NB4 (cell line): ENCODE data around the gene TMCO4.

Experiments used
- DNase-seq: peaks from one replicate; pipeline ENCODE4 v3.0.0; 2010; ENCODE audit warnings: low read depth
- H3K4me3 ChIP-seq: one replicate; pipeline ENCODE4 v1.5.1; 2011; ENCODE audit warnings: mild to moderate bottlenecking, low read depth, low read length, moderate library complexity
- MYC ChIP-seq: IDR thresholded peaks from 2 replicates; pipeline ENCODE4 v1.6.1; 2011; ENCODE audit warnings: low read depth, low read length
- POLR2A ChIP-seq: IDR thresholded peaks from 2 replicates; pipeline ENCODE4 v1.6.1; 2011; ENCODE audit warnings: mild to moderate bottlenecking; ENCODE audit not compliant: insufficient read length; ENCODE audit errors: extremely low read depth
- TF ChIP-seq, protein P1 (sequence below): IDR thresholded peaks from one replicate; pipeline ENCODE4 v1.5.1; 2012; ENCODE audit warnings: low read depth, low read length
- TF ChIP-seq, protein P2 (sequence below): IDR thresholded peaks from 2 replicates; pipeline ENCODE4 v1.6.1; 2011; ENCODE audit warnings: low read depth, low read length

The TMCO4 gene

DNA sequence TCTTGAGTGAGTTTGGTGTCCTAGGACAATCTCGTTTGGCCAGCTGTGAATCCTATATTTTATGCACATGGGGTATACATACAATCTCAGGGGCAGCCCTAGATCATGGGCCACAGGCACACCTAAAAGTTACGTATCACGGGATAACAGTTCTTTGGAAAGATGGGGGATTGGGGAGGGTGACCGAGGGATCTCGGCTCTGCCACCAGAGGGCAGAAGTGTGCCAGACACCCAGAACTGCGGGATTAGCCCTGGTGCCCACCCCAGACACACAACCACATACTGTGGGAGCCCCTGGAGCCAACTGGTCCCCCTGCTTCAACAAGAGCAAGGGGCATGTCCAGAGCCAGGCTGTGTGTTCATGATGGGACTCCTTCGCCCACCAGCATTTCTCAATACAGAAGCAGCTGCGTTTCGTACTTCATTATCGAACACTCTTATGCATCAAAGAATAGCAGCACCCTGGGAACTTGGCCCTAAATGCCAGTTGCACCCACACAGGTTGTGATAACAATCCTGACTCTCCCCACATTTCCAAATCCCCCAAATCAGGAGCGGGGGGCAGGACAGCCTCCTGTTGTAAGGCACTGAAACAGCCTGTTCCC lies 37.4 kb downstream of the TMCO4 start:
- TF ChIP-seq, protein P1, sequence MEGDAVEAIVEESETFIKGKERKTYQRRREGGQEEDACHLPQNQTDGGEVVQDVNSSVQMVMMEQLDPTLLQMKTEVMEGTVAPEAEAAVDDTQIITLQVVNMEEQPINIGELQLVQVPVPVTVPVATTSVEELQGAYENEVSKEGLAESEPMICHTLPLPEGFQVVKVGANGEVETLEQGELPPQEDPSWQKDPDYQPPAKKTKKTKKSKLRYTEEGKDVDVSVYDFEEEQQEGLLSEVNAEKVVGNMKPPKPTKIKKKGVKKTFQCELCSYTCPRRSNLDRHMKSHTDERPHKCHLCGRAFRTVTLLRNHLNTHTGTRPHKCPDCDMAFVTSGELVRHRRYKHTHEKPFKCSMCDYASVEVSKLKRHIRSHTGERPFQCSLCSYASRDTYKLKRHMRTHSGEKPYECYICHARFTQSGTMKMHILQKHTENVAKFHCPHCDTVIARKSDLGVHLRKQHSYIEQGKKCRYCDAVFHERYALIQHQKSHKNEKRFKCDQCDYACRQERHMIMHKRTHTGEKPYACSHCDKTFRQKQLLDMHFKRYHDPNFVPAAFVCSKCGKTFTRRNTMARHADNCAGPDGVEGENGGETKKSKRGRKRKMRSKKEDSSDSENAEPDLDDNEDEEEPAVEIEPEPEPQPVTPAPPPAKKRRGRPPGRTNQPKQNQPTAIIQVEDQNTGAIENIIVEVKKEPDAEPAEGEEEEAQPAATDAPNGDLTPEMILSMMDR, result peak; percentile 85
- TF ChIP-seq POLR2A, result no peak
- peak; percentile 36 for DNase-seq
- H3K4me3 ChIP-seq, result no peak overlapping the region

DNA sequence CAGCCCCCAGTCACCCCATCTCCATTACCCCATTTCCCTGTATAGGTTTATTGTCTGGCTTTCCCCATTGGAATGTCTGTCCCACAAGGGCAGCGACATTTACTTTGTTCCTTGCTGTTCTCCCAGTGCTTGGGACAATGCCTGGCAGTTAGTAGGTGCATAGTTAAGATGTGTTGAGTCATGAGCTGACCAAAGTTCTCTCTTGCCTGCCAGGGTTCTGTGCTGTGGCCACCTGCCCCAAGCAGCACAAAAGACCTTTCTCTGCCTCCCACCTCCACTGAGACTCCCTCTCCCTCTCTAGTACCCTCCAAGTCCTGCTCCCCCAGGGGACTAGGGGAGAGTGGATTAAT lies 40.0 kb downstream of the TMCO4 start:
- no peak for DNase-seq
- no peak for TF ChIP-seq MYC
- TF ChIP-seq, protein P2, sequence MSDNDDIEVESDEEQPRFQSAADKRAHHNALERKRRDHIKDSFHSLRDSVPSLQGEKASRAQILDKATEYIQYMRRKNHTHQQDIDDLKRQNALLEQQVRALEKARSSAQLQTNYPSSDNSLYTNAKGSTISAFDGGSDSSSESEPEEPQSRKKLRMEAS, result no peak
- TF ChIP-seq, protein P1, result no peak
- no peak for TF ChIP-seq POLR2A
- no peak overlapping the region for H3K4me3 ChIP-seq

DNA sequence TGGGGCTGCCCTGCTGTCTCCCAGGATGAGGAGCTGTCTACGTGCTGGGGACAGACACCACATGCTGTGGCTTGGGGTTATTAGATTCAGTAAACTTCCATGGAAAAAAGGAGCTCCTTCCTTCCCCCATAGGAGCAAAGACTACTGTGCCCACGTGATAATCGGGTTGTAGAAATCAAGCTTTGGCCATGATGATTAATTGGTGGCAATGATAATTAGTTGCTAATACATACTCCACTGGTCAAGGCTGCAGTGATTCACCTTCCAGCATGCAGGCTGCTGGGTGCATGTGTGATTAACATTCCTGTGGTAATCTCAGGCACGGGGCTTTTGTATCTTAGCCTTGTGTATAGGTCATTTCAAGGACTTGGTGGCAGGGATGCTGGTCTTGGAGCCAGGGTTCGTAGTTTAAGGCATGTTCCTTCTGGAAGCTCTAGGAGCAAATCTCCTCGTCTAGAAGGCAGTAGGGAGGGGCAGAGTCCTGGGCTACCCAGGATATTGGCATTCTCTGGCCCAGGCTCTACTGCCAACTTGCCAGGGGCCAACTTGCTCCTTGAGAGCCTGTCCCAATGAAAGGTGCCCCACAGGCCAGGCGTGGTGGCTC lies 41.4 kb downstream of the TMCO4 start:
- no peak for TF ChIP-seq MYC
- TF ChIP-seq, protein P2, result no peak
- no peak for TF ChIP-seq POLR2A
- TF ChIP-seq, protein P1, result no peak
- no peak overlapping the region for H3K4me3 ChIP-seq
- DNase-seq, result no peak

DNA sequence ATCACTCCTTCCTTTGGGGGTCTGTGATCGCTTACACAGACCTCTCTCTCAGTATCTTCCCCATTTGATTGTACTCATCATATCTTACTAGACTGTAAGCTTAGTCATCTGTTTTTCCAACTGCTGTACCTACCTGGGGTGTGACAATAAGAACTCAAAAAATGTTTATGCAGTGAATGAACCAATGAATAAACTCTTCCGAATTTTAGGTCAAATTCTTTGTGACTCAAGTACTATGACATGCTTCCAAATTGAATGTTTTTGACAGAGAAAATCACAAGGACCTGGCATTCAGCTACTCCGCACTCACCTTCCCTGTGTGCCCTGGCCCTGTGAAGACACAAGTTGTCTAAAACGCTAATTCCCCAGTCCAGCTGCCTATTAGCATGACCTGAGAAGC lies 42.1 kb downstream of the TMCO4 start:
- no peak overlapping the region for H3K4me3 ChIP-seq
- DNase-seq, result no peak
- TF ChIP-seq POLR2A (no peak), MYC (no peak)
- TF ChIP-seq, protein P1, result no peak
- TF ChIP-seq, protein P2, result no peak

DNA sequence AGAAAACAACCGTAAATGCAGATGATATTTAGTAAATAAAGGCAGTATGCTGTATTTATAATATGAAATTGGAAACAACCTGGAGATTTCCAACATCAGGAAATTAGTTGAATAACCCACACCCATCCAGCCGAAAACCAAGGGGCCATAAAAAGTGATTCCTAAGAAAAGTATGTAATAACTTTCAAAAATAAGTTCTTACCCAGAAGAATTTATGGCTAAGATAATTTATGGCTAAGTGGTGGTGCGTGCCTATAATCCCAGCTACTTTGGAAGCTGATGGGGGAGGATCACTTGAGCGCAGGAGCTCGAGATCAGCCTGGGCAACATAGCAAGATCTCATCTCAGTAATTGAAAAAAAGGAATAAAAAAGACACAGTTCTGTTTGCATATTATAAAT lies 43.2 kb downstream of the TMCO4 start:
- TF ChIP-seq, protein P2, result no peak
- TF ChIP-seq POLR2A, result no peak
- TF ChIP-seq, protein P1, result no peak
- TF ChIP-seq MYC, result no peak
- no peak for DNase-seq
- no peak overlapping the region for H3K4me3 ChIP-seq

DNA sequence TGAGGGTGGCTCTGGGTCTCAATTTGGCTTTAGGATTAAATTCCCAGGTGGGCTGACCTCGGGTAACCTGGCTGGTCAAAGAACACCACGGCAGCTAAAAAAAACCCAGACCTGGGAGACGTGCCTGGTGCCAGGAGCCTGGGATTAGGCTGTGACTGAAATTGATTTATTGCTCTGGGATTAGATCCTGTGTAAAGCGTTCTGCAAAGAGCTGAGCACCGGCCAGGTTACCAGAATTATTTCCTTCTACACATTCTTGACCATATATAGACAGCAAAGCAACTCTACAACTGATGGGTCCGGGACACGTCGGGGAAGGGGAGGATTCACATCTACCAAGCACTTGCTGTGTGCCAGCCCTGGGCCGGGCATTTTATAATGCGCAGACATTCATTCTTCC lies 45.2 kb downstream of the TMCO4 start:
- no peak overlapping the region for H3K4me3 ChIP-seq
- DNase-seq, result no peak
- no peak for TF ChIP-seq MYC
- TF ChIP-seq, protein P2, result no peak
- TF ChIP-seq POLR2A, result no peak
- TF ChIP-seq, protein P1, result no peak
